Measurements from ENCODE around the gene KCNE4.

DNA sequence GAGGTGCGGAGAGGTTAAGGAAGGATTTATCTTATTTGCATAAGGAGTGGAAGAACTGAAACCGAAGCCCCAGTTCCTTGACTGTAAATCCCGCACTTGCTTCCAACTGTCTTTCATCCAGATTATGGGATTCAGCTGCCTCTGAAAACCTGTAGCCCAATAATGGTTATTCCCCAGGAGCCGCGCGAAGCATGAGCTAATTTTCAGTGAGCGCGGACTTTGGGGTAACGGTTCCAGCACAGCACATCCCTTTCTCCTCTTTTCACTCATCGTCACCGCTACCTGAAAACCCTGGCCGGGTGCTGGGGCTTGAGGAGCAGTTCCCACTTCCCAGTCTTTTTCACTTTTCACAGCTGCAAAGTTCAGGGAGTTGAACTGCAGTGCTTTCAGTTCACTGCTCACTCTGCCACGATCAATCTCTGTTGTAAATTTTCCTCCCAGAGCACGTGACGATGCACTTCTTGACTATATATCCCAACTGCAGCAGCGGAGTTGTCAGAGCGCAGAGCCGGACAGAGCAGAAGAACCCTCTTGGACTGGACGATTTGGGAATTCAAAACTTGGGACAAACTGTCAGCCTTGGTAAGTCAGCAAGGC, at the start of gene KCNE4:
- TF ChIP-seq POLR2A (IDR thresholded peaks at IDR 0.05; ENCODE audit: low read length) (no peak), GATA1 (IDR thresholded peaks at IDR 0.05; ENCODE audit: low read depth, low read length) (no peak)
